Muscle of leg (tissue), 11 donors: Measurements from ENCODE around the gene TRABD2B. TPM values are rescaled to one million over a fixed set of nuclear protein-coding genes. Genes with fewer than 3 reads are reported as not detected.

Experiments used
- DNase-seq: peaks from one replicate; pipeline ENCODE4 v3.0.0; 2013
- H3K27ac ChIP-seq: one replicate; pipeline ENCODE4 v1.5.1; 2013; ENCODE audit warnings: mild to moderate bottlenecking, low read length, control low read depth
- H3K27me3 ChIP-seq: one replicate; pipeline ENCODE4 v1.6.1; 2013; ENCODE audit warnings: low read length; ENCODE audit not compliant: control insufficient read depth, insufficient read depth
- H3K36me3 ChIP-seq: one replicate; pipeline ENCODE4 v1.6.1; 2013; ENCODE audit warnings: low read length; ENCODE audit not compliant: control insufficient read depth, insufficient read depth
- H3K4me1 ChIP-seq: one replicate; pipeline ENCODE4 v1.6.1; 2013; ENCODE audit warnings: low read length; ENCODE audit not compliant: control insufficient read depth, insufficient read depth
- H3K4me3 ChIP-seq: one replicate; pipeline ENCODE4 v1.5.1; 2013; ENCODE audit warnings: low read length, control low read depth
- H3K9me3 ChIP-seq: replicated peaks from 2 replicates; pipeline ENCODE4 v1.6.1; 2013; ENCODE audit warnings: low read depth, low read length; ENCODE audit not compliant: control insufficient read depth
- WGBS: methylation state at CpG from one replicate; pipeline ENCODE4 v1.1.5; 2013; ENCODE audit warnings: missing lambda C conversion rate; ENCODE audit not compliant: insufficient coverage; 5-methylcytosine and 5-hydroxymethylcytosine counted together
- polyA plus RNA-seq, 8 donors: library from polyadenylated mRNA; unstranded; fragments of 120-200 nt; gene quantifications; one replicate each; pipeline versions ENCODE4 v1.2.1 to v1.2.3, GENCODE V29; 2013; ENCODE audit warnings: inconsistent platforms in 1 of 8, low replicate concordance in 1 of 8; ENCODE audit not compliant: insufficient read length in 8 of 8, insufficient read depth in 1 of 8
- total RNA-seq: library from RNA; stranded (reverse); fragments of 120-200 nt; gene quantifications from one replicate; pipeline ENCODE4 v1.2.4, GENCODE V29; 2013

TRABD2B gene
- total and polyA plus RNA-seq, 9 donors, result 1.1 to 7.0 (median 4.4) TPM

- 83% methylated on average over 2 of the region's 2 CpGs for WGBS
- no peak for DNase-seq
- peaks cover 28% of the 10 kb centered on the region for H3K4me1 ChIP-seq
These were observed 125.3 kb downstream of the TRABD2B start for GRCh38 chr1:47871799-47872353.

DNA sequence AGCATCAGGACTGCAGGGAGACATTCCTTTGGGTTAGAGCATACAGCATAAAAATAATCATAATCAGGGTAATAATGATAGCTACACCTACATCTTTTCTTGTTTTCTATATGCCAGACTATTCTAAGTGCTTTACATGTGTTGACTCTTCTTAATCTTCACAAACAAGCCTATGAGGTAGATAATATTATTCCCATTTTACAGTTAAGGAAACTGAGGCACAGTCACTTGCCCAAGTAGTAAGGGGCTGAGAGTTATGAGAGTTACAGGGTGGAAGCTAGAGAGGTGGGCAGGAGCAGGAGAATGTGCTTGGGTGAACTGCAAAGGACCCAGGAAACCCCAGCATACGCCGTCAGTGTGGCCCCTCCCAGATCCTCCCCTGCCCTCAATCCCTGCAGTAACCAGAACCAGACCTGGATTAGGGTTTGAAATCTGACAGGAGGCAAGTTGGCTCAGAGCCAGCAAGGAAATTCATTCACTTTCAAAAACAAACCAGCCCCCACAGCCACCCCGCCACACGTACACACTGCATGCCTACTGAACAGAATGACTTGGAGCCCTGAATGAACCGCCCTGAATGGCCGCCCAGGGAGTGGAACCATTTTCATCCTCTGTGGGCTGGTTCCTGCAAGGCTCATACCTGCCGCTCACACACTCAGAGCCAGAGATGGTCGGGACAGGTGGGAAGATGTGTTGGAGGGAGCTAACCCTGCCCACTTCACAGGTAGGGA is 126.1 kb downstream of the TRABD2B start:
- no peak for DNase-seq
- WGBS, result 88% methylated on average over 5 of the region's 8 CpGs
- H3K4me3 ChIP-seq, result no peak overlapping the region
- H3K36me3 ChIP-seq, result no peaks in the 10 kb centered on the region
- H3K4me1 ChIP-seq, result peaks cover 28% of the 10 kb centered on the region
- no peaks in the 10 kb centered on the region for H3K9me3 ChIP-seq
- H3K27ac ChIP-seq, result no peak overlapping the region
- H3K27me3 ChIP-seq, result no peaks in the 10 kb centered on the region

More at GRCh38 chr1:47871799-47872353, 125.3 kb downstream of the TRABD2B start:
- H3K36me3 ChIP-seq, result no peaks in the 10 kb centered on the region
- no peaks in the 10 kb centered on the region for H3K27me3 ChIP-seq
- H3K4me3 ChIP-seq, result no peak overlapping the region
- H3K9me3 ChIP-seq, result no peaks in the 10 kb centered on the region
- H3K27ac ChIP-seq, result no peak overlapping the region

DNA sequence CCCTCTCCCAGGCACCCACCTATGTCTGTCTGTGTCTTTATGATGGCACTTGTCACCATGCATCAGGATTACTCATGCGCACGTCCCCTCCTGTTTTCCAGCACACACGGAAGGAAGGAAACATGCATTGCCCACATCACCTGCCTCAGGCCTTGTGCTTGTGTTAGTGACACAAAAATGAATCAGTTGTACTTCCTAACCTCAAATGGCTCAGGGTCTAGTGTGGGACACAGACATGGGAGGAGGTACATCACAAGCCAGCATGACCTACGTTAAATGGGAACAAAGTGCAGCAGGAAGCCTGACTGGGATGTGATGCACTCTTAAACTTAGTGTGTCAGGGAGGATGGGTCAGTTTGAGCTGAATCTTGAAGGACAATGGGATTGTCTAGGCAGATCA is 126.7 kb downstream of the TRABD2B start:
- Histone ChIP-seq H3K4me3 (no peak overlapping the region), H3K27me3 (no peaks in the 10 kb centered on the region), H3K36me3 (no peaks in the 10 kb centered on the region), H3K9me3 (no peaks in the 10 kb centered on the region), H3K27ac (no peak overlapping the region), H3K4me1 (peaks cover 29% of the 10 kb centered on the region)
- DNase-seq, result no peak
- 82% methylated on average over 1 of the region's 4 CpGs for WGBS

DNA sequence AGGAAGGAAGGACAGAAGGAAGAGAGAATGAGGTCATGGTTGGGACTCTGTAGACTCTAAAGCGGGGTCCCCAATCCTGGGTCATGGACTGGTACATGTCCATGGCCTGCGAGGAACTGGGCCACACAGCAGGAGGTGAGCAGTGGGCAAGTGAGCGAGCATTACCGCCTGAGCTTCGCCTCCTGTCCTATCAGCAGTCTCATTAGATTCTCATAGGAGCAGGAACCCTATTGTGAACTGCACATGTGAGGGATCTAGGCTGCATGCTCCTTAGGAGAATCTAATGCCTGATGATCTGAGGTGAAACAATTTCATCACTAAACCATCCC is 128.9 kb downstream of the TRABD2B start:
- no peak overlapping the region for H3K27ac ChIP-seq
- WGBS, result 93% methylated on average over 3 of the region's 5 CpGs
- H3K4me1 ChIP-seq, result peaks cover 29% of the 10 kb centered on the region

DNA sequence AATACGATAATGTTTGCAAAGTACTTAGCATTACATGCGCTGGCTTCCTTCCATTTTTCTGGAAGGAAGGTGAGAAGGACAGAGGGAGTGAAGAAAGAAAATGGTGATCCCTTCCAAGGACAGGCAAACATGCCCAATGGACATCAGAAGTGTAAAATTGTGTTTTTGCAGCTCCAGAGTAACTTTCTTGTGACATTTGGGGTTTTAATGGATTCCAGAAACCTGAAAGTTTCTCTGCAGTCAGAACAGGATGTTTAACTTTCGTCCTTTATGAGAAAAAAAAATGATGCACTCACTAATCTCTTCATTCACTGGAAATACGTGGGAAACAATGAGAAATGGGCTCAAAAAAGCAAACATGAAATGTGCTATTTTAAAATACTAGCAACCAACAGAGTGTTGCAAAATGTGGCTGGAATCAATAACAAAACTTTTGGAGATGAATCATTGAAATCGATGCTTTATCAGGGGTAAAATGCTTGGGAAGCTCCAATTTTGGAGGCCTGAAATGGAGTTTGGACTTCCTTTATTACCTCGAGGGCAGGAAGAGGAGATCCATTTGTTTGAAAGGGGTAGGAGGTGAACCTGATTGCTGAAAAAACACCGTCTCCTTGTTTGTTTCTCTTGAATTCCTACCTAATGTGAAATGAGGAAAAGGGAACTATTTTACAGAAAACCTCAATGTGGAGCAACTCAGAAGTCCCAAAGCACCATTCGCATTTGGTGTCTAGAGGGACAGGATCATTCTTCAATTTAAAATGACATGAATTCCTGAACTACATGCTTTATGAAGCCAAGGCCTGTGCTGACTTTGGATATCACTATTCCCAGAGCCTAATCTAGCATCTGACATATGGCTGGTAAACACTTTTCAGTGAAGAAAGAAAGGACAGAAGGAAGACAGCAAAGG is 129.5 kb downstream of the TRABD2B start:
- Histone ChIP-seq H3K4me1 (peaks cover 29% of the 10 kb centered on the region), H3K27ac (peak overlapping the region; percentile 38), H3K36me3 (no peaks in the 10 kb centered on the region), H3K4me3 (no peak overlapping the region), H3K9me3 (peaks cover 1% of the 10 kb centered on the region), H3K27me3 (no peaks in the 10 kb centered on the region)
- 33% methylated on average over 3 of the region's 8 CpGs for WGBS
- DNase-seq, result peak; percentile 53

More for the DNA sequence above, 128.9 kb downstream of the TRABD2B start:
- DNase-seq, result no peak
- H3K27me3 ChIP-seq, result no peaks in the 10 kb centered on the region
- no peaks in the 10 kb centered on the region for H3K9me3 ChIP-seq
- H3K36me3 ChIP-seq, result no peaks in the 10 kb centered on the region
- no peak overlapping the region for H3K4me3 ChIP-seq

GRCh38 chr1:47866601-47867437 is 130.4 kb downstream of the TRABD2B start:
- Histone ChIP-seq H3K36me3 (no peaks in the 10 kb centered on the region), H3K4me1 (peaks cover 25% of the 10 kb centered on the region), H3K27me3 (no peaks in the 10 kb centered on the region), H3K9me3 (peaks cover 2% of the 10 kb centered on the region), H3K4me3 (no peak overlapping the region), H3K27ac (peak overlapping the region; percentile 47)
- WGBS, result 17% methylated on average over 3 of the region's 8 CpGs
- DNase-seq, result peak; percentile 58

DNA sequence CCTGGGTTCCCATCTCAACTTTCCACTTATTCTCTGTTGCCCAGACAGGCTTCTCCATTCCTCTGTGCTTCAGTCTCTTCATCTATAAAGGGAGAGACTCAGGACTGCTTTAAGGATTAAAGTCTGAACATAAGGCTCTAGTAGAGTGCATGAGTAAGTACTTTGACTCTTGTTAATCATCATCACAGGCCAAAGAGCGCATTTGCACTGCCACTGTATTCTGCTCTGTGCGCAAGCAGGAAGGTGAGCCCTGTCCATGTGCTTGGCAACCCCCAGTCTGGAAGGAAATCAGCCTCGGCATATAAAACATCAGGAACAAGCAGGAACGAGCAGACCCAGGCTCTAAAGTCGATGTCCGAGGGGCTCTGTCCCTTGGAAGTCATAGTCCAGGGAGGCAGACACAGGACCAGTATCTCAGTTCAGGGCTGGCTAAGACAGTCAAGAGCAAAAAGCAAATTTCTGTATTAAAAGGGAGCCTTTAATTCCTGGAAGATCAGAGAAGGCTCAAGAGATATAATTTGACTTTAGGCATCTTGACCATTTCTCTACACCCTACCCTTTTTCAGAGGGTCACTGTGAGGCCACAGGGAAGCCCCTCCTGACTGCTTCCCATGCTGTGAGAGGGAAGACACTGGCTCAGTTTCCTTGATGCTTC is 131.2 kb downstream of the TRABD2B start:
- Histone ChIP-seq H3K36me3 (no peaks in the 10 kb centered on the region), H3K27me3 (no peaks in the 10 kb centered on the region), H3K4me1 (peaks cover 20% of the 10 kb centered on the region), H3K4me3 (no peak overlapping the region), H3K27ac (no peak overlapping the region), H3K9me3 (peaks cover 6% of the 10 kb centered on the region)
- WGBS, result 64% methylated on average over 6 of the region's 6 CpGs
- no peak for DNase-seq

GRCh38 chr1:47859092-47859743 is 138.0 kb downstream of the TRABD2B start:
- DNase-seq, result no peak
- WGBS, result 51% methylated on average over 3 of the region's 3 CpGs
- Histone ChIP-seq H3K4me3 (no peak overlapping the region), H3K27ac (no peak overlapping the region), H3K27me3 (no peaks in the 10 kb centered on the region), H3K9me3 (peaks cover 6% of the 10 kb centered on the region), H3K36me3 (no peaks in the 10 kb centered on the region), H3K4me1 (no peaks in the 10 kb centered on the region)

DNA sequence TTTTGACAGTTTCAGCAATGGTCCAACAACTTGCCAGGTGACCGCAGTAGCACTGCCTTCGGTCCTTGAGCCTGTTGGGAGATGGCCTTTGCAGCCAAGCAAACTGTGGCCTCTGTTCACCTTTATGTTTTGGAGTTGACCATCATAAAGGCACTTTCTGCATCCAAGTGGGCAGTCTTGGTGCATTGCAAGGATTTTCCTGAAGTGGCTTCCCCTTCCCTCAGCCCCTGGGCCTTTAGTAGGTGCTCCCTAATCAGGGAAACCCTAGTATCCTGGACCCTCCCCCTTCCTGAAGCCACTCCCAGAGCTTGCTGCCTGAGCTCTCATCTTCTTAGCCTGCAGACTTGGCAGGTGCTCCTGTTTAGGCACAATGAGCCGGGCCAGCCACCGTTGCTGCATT is 140.2 kb downstream of the TRABD2B start:
- Histone ChIP-seq H3K36me3 (no peaks in the 10 kb centered on the region), H3K4me3 (no peak overlapping the region), H3K9me3 (peaks cover 4% of the 10 kb centered on the region), H3K27me3 (no peaks in the 10 kb centered on the region), H3K27ac (no peak overlapping the region), H3K4me1 (peaks cover 2% of the 10 kb centered on the region)
- no peak for DNase-seq
- 82% methylated on average over 4 of the region's 4 CpGs for WGBS
